SIG-M5 treated with dmso at 0.1 percent for 504 hours (cell line): ENCODE measurements around the gene C17orf114.

Experiments used
- DNase-seq: peaks from one replicate; lab custom pipeline; 2025; ENCODE audit not compliant: unreplicated experiment; lab: John Stamatoyannopoulos, UW

C17orf114 gene

DNA sequence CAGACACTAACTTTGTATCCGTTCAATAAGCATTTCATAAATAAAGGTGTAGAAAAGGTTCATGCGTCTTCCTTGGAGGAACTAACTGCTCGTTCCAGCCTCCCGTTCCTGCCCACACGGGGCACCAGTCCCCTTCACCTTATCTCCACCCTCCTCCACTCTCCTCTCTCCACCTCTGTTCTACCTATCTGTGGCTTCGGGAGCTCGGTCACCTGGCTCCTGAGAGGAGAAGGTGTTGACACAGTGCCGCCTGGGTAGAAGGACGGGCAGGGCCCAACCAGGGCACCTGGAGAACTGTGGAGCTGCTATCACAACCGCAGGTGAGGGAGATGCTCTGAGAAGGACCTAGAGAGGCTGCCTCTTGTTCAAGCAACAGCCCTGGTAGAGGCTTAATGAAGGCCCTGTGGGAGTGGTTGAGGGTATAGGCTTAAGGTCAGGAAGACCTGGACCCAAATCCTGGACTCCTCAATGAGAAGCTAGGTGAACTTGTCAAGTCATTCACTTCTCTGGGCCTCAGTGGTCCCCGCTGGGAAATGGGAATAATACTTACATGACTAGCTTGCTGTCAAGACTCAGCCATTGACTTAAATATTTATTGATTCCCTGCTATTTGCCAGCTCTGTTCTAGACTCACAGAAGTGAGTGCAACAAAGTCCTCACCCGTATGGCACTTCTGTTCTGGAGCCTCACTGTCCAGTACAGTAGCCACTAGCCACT, 21.4 kb upstream of the C17orf114 start:
- no peak for DNase-seq

DNA sequence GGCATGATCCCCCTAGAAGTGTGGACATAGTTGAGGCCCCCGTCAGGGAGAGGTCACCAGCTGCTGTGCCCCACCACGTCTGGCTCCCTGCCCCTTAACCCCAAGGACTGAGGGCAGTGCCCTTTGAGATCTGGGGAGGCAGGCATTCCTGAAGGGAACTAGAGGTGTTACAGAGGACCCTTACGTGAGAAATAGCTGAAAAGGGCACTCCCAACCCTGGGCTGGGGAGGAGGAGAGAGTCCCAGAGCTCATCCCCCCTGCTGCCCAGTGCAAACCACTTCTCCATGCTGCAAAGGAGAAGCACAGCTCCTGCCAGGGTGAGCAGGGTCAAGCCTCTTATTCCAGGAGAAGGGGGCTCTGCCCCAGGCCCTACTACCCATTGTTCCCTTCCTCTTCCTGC, 20.7 kb upstream of the C17orf114 start:
- DNase-seq = no peak

DNA sequence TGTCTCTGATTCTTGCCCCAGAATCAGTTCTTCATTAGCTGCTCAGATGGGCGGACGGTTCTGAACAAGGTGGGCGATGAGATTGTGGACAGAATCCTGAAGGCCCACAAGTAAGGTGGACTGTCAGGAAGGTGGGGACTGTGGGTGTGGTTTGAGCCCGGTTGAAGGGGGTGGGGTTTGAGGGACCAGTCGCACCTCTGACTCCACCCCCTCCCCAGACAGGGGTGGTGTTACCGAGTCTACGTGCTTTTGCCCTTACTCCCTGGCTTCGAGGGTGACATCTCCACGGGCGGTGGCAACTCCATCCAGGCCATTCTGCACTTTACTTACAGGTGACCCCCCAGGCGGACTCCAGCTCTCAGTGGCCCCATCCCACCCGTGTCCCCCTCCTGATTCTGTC, 16.1 kb upstream of the C17orf114 start:
- DNase-seq = no peak

DNA sequence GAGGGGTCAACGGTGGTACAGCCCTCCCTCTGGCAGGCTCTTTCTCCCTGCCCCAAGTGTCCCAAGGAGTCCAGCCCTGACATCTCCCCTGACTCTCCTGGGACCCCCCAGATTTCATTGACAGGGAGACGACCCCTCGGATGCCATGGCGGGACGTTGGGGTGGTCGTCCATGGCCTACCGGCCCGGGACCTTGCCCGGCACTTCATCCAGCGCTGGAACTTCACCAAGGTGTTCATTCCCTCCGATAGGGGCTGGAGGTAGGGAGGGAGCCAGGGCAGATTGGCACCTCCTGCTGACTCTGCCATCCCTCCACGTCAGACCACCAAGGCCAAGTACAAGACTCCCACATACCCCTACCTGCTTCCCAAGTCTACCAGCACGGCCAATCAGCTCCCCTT, 14.7 kb upstream of the C17orf114 start:
- no peak for DNase-seq

DNA sequence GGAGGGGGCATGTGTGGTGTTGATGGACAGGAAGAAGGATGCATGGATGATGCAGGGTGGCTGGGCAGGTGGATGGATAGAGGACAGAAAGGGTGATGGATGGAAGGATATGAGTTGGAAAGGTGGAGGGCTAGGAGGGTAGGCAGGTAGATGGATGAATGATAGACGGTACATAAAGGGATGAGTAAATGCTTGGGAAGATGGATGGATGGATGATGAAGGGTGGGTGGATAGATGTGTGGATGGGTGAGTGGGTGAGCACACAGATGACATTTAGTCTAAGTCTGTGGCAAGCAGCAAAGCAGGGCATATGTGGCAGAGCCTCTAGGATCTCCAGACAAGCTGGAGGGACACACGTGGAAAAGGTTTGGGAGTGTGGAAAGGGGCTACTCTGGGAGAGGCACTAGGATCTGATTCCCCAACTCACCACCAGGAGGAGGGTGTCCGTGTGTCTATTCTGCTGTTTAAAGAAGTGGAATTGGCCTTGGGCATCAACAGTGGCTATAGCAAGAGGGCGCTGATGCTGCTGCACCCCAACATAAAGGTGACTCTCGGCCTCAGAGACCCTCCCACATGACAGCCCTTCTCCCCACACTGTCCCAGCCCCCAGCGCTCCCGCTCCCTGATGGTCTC, 13.0 kb upstream of the C17orf114 start:
- no peak for DNase-seq

DNA sequence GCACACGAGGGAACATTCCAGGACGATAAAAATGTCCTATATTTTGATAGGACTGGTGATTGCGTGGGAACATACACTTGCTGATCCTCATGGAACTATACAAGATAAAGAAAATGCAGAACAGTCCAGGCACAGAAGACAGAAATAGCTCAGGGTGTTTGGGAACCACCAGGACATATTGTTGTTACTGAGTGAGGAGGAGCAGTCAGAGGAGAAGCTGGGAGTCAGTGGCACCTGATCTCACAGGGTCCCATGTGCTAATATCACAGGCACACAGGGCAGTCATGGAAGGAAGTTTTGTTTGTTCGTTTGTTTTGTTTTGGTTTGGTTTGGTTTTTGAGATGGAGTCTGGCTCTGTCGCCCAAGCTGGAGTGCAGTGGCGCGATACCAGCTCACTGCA, 10.6 kb upstream of the C17orf114 start:
- DNase-seq = no peak

DNA sequence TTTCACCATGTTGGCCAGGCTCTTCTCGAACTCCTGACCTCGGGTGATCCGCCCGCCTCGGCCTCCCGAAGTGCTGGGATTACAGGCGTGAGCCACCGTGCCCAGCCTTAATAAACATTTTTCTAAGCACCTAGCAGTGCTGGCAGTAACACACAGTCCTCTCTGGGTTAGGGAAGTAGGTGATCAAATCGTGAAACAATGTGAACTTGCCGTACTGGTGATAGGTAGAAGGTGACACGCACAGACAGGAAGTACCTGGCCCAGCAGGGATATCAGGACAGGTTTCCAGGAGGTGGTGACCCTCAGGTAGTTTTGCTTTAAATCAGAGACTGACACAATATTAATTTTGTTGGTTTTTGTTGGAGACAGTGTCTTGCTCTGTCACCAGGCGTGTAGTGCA, 9.3 kb upstream of the C17orf114 start:
- DNase-seq = no peak

DNA sequence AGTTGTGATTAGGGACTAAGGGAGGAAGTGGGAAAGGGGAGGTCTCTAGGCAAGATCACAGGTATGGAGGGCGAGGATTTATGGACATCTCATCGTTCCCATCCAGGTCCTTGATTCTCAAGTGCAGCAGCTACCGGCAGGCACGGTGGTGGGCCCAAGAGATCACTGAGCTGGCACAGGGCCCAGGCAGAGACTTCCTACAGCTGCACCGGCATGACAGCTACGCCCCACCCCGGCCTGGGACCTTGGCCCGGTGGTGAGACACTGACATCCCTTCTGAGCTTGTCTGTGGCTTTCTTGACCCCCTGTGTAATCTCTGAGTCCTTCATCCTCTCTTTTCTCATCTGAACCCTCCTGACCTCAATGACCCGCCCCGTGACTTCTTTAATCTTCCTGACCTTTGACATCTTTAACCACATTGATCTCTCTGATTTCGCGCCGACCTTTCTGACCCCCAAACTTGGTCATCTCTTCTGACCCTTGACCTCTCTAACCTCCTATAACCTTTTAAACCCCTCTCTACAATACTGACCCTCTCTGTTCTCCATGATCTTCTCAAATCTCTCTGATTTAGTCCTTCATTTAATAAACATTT, 8.7 kb upstream of the C17orf114 start:
- no peak for DNase-seq

DNA sequence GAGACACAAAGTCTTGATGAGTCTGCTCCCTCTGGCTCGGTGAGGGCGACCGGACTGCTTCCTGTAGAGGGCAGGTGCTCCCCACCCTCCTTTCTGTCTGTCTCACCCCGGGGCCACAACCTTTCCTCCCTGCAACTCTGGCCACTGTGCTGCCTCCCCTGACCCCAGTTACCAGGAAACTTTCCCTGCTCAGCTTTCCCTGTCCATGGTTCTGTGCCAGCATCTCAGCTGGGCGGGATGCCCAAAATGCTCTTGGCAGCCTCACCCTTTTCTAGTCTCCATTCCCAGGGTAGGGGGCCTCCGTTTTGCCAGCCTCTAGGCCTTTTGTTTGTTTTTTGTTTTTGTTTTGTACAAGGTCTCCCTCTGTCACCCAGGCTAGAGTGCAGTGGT, 6.2 kb upstream of the C17orf114 start:
- no peak for DNase-seq

DNA sequence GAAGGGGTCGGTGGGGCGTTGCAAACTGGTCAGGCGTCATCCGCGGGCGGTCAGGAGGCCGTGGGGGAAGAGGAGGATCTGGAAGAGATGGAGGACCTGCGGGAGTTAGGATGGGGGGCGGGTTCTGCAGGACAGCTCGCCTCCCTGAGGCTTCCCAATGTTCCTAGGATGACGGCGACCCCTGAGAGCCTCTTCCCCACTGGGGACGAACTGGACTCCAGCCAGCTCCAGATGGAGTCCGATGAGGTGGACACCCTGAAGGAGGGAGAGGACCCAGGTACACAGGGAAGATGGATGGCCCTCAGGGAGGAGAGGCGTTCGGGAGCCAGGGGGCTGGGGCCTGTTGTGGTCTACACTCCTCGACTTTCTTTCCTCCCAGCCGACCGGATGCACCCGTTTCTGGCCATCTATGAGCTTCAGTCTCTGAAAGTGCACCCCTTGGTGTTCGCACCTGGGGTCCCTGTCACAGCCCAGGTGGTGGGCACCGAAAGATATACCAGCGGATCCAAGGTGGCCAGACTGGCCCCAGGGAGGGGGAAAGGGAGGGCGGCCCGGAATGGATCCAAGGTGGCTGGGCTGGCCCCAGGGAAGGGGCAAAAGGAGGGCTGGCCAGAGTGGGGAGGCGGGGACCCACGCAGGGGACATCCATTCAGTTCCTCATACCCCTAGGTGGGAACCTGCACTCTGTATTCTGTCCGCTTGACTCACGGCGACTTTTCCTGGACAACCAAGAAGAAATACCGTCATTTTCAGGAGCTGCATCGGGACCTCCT, 5.7 kb upstream of the C17orf114 start:
- DNase-seq = no peak

DNA sequence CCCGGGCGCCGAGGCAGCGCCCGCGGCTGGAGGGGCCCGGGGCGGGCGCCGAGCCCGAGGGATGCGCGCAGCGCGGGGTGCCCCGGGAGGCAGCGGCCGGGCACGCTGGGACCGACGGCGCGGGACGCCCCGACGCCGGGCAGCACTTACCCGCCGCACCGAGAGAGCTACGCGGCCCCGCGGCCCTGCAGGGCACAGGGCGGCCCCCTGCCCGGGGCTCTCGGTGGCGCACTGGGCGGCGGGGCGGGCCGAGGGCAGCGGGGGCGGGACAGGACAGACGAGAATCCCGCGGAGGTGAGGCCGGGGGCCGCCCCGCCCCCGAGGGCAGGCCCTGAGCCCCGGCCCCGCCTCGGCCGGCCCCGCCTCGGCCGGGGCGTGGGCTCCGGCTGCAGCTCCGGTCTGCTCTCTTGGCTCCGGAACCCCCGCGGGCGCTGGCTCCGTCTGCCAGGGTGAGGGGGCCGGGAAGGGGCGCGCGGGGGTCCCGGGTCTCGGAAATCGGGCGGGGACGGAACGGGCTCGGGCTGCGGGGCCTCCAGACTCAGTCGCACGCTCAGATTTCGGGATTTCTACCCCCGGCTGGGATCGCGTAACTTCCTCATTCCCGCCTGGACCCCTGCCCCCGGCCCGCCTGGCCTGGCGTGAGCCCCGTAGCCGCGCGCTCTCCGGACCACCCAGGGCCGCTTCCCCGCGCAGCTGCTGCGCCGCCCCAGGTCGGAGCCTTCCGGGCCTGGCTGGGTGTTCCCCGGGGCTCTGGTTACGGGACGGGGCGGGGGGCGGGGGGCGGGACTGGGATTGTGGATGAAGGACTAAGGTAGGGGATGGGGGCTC, 4.9 kb upstream of the C17orf114 start, which contains the start of gene PLD2:
PLD2 (plus strand) TSS at position 376 of the 828 bp plus-strand sequence. CDS start 621 bp downstream, outside the sequence.
- peak; percentile 66 for DNase-seq

DNA sequence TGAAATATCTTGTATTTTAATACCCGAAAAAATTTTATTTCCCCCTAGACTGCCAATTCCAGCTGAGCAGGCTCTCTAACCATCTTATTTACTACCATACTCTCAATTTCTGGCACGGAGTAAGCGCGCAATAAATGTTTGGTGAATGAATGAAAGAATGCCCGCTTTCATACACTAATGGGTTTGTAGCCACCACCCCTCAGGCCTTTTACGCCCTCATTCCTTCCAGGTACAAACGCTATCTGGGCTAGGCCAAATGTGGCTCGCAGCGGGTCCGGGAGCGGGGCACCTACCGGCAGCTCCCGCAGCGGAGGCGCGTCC, 4.3 kb upstream of the C17orf114 start:
- DNase-seq = no peak

DNA sequence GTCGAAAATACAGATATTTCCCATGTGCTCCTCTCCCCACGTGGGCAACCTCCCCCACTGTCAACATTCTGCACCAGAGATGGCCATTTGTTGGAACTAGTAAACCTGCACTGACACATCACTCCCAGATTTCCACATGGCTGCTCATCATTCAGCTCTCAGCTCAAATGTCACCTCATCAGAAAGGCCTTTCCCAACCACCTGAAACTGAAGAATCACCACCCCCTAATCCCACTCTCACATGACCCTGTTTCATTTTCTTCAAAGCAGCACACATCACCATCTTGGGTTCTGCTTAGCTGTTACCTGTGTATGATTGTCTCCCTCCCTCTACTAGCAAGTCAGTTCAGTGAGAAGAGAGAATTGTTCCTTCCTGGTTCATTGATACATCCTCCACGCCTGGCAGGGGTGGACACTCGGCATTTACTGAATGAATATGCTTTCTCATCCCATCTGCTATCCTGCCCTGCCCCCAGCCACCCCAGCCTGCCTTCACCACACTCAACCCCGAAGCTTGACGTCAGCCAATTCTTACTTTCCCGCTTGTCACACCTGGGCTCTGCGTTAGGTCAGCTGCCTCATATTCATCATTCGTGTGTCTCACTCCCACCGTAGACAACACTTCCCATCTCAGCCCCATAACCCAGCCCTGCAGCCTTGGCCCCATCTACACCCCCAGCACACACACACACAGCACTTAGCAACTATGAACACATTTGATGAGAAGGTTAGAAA, 1.5 kb downstream of the C17orf114 start:
- no peak for DNase-seq

DNA sequence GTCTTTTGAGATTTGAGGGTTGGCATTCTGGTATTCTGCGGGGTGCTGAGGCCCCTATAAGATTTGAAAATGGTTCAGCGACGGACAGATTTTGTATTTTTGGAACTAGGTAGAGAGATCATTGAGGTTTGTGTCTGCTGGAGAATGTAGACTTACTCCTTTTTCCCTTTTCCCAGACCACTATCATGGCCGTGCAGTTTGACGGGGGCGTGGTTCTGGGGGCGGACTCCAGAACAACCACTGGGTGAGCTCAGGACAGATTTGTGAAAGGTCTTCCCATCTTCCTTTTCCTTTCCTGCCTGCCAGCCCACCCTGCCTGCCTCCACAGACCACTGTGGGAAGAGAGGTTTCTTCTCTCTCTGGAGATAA, 5.6 kb downstream of the C17orf114 start:
- DNase-seq = no peak

DNA sequence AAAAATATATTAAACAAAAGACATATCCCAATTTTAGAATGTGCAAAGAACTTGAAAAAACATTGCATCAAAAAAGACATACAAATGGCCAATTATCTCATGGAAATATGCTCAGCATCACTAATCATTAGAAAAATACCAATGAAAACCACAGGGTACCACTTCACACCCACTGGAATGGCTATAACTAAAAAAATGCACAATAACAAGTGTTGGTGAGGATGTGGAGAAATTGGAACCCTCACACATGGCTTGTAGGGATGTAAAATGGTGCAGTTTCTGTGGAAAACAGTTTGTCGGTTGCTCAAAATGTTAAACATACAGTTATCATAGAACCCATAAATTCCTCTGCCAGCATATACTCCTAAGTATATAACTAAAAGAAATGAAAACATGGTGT, 7.0 kb downstream of the C17orf114 start:
- no peak for DNase-seq

DNA sequence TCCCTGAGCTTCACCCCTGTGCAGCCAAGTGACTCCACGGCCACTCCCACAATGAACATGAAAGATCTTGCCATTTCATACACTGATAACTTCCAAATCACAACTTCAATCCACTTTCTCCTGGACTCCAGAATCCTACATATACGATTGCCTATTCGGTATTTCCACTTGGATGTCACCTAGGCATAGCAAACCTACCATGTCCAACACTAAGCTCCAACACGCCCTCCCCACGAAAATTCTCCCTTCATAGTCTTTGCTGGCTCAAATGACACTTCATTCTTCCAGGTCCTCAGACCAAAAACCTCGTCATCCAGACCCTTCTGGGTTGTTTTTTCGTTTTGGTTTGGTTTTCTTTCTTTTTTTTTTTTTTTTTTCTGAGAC, 11.4 kb downstream of the C17orf114 start:
- no peak for DNase-seq

DNA sequence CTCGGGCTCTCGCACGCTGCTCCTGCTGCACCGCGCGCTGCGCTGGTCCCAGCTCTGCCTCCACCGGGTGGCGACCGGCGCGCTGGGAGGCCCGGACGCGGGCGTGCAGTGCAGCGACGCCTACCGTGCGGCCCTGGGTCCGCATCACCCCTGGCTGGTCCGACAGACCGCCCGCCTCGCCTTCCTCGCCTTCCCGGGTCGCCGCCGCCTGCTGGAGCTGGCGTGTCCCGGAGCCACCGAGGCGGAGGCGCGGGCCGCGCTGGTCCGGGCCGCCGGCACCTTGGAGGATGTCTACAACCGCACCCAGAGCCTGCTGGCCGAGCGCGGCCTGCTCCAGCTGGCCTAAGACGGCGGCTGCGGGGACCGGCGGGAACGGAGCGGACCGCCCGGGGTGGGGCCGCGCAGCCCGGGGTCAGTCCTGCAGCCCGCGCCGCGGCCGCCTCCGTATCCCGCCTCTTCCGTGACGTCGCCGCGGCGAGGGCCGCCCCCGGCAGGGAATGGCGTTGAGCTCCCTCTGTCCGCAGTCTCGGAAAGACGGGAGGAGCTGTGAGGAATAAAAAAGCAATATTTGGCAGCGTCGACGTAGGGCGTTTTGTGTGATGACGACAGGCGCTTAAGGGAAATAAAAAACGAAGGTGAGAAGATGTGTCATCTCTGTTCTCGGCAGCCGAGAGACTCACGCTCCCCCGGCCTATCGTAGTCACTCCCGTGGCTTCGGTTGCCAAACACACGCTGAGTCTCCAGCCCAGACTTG, 12.0 kb downstream of the C17orf114 start:
- peak; percentile 64 for DNase-seq

DNA sequence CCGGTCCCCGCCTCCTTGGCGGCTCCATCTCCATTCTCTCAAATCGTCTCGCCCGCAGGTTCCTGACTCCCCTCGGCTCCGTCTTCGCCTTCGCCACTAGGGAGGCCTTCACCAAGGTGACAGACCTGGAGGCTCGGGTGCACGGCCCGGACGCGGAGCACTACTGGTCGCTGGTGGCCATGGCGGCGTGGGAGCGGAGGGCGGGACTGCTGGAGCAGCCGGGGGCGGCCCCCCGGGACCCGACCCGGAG, 12.5 kb downstream of the C17orf114 start:
- peak; percentile 64 for DNase-seq

DNA sequence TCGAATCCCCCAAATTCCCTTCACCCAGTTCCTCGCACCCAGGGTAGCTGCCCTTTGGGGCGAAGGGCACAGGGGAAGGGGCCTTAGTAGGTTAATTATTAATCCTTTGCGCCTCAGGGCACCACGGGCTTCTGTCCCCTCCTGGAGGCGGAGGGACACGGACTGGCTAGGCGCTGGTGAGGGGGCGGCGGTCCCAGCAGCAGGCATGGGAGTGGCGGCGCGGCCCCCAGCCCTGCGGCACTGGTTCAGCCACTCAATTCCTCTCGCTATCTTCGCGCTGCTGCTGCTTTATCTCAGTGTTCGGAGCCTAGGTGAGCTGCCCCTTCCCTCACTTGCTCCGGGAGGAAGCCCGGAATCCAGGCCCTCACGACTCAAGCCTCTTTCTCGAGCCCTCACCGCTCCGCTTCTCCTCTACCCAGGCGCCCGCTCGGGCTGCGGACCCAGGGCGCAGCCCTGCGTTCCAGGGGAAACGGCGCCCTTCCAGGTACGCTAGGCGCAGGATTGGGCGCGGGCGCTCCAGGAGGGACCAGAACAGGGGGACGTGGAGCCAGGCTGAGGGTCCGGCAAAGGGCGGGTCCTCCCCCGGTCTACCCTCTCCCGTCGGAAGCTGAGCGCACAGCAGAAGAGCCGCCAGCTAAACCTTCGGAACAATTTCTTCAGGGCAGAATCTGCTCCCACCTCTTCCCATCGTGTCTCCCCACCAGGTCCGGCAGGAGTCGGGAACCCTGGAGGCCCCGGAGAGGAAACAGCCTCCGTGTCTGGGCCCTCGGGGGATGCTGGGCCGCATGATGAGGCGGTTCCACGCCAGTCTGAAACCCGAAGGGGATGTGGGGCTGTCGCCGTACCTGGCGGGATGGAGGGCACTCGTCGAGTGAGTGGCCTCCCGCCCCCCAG, 13.1 kb downstream of the C17orf114 start, which contains the start of gene GLTPD2:
GLTPD2 (plus strand) TSS at position 158 of the 894 bp plus-strand sequence; CDS start at position 206, 48 bp downstream.
- no peak for DNase-seq
